HG03108 (cell line): Measurements from ENCODE around the gene CNOT6.

Experiments used
- ATAC-seq: cut with Tn5 transposase; IDR thresholded peaks from one replicate; pipeline ENCODE4 v1.9.1; 2021; ENCODE audit warnings: moderate library complexity; ENCODE audit not compliant: unreplicated experiment

The CNOT6 gene

GRCh38 chr5:180558232-180558631, 64.1 kb downstream of the CNOT6 start:
- ATAC-seq: no peak

- no peak for ATAC-seq
Measured at GRCh38 chr5:180563994-180564393, 69.8 kb downstream of the CNOT6 start.

GRCh38 chr5:180568914-180569313, 74.7 kb downstream of the CNOT6 start:
- no peak for ATAC-seq

- ATAC-seq: no peak
Measured at GRCh38 chr5:180575571-180575970, 81.4 kb downstream of the CNOT6 start.

GRCh38 chr5:180580681-180581080, 86.5 kb downstream of the CNOT6 start:
- ATAC-seq: no peak

- ATAC-seq: no peak
Measured at GRCh38 chr5:180583738-180584137, 89.6 kb downstream of the CNOT6 start.

GRCh38 chr5:180586204-180586603, 92.0 kb downstream of the CNOT6 start:
- ATAC-seq: no peak

GRCh38 chr5:180586870-180587269, 92.7 kb downstream of the CNOT6 start:
- no peak for ATAC-seq

- no peak for ATAC-seq
Measured at GRCh38 chr5:180589771-180590542, 95.8 kb downstream of the CNOT6 start.

GRCh38 chr5:180590543-180591310, 96.5 kb downstream of the CNOT6 start:
- no peak for ATAC-seq

GRCh38 chr5:180591311-180591887, 97.2 kb downstream of the CNOT6 start, which contains the start of gene SCGB3A1:
Gene SCGB3A1, minus strand, starts transcription at chr5:180591499. Its CDS starts 37 bp downstream, at chr5:180591462.
- no peak for ATAC-seq

GRCh38 chr5:180592176-180592575, 98.0 kb downstream of the CNOT6 start:
- ATAC-seq: no peak

- ATAC-seq: no peak
Measured at GRCh38 chr5:180593446-180594206, 99.4 kb downstream of the CNOT6 start.

- ATAC-seq: no peak
Measured at GRCh38 chr5:180594311-180595045, 100.3 kb downstream of the CNOT6 start.

- no peak for ATAC-seq
Measured at GRCh38 chr5:180595046-180595379, 100.8 kb downstream of the CNOT6 start.

GRCh38 chr5:180595381-180596114, 101.4 kb downstream of the CNOT6 start:
- ATAC-seq: no peak

- no peak for ATAC-seq
Measured at GRCh38 chr5:180596115-180596667, 102.0 kb downstream of the CNOT6 start.

GRCh38 chr5:180596668-180597231, 102.6 kb downstream of the CNOT6 start:
- no peak for ATAC-seq

GRCh38 chr5:180598316-180598701, 104.1 kb downstream of the CNOT6 start:
- ATAC-seq: no peak
